Tibial artery (tissue), 4 donors: ENCODE measurements around the gene MOCS2.

Experiments
- DNase-seq, 2 donors: peaks; one replicate each; pipeline ENCODE4 v3.0.0-alpha.2; 2019
- H3K27ac ChIP-seq, 2 donors: fragments of 200-600 bp; sonication (generic) in 1 of 2; 1 replicate in 1 of 2; 2 replicates in 1 of 2; pipeline ENCODE4 v1.5.1; 2018 to 2019; ENCODE audit warnings: mild to moderate bottlenecking in 1 of 2
- H3K27me3 ChIP-seq, 2 donors: fragments of 200-600 bp; sonication (generic) in 1 of 2; one replicate each; pipeline versions ENCODE4 v1.5.1 to v1.6.0; 2016 to 2019
- H3K36me3 ChIP-seq, 3 donors: fragments of 200-600 bp; sonication (generic) in 2 of 3; one replicate each; pipeline ENCODE4 v1.5.1; 2016 to 2019; ENCODE audit warnings: mild to moderate bottlenecking in 2 of 3
- H3K4me1 ChIP-seq, 4 donors: fragments of 200-600 bp; sonication (generic) in 2 of 4; 1 replicate in 3 of 4; 2 replicates in 1 of 4; pipeline ENCODE4 v1.5.1; 2016 to 2019
- H3K4me3 ChIP-seq, 2 donors: fragments of 200-600 bp; sonication (generic) in 1 of 2; 1 replicate in 1 of 2; 2 replicates in 1 of 2; pipeline ENCODE4 v1.5.1; 2018 to 2019; ENCODE audit warnings: mild to moderate bottlenecking in 2 of 2
- H3K9me3 ChIP-seq, 3 donors: fragments of 200-600 bp; sonication (generic) in 1 of 3; one replicate each; pipeline ENCODE4 v1.5.1; 2016 to 2019
- intact Hi-C: fragments of 100-400 bp; cut with DNase I; formaldehyde crosslinking; loops from one replicate; pipeline ENCODE4 v1.15.0; 2023; ENCODE audit warnings: low total_unique reads
- TF ChIP-seq, protein P1 (sequence below), 2 experiments: fragments of 200-600 bp in 1 of 2; fragments of 450-650 bp in 1 of 2; IDR thresholded peaks; one replicate each; pipeline ENCODE4 v1.5.1; 2017 to 2019; ENCODE audit warnings: antibody characterized with exemption in 2 of 2, mild to moderate bottlenecking in 1 of 2, moderate library complexity in 1 of 2

MOCS2 gene, protein sequence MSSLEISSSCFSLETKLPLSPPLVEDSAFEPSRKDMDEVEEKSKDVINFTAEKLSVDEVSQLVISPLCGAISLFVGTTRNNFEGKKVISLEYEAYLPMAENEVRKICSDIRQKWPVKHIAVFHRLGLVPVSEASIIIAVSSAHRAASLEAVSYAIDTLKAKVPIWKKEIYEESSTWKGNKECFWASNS

GRCh38 chr5:53109443-53110127, at the start of gene MOCS2:
TSS of gene MOCS2 (minus strand) at chr5:53109757. CDS start at chr5:53107174, 2,583 bp downstream.
- peak; percentile 87 to 93 for DNase-seq
- H3K27ac ChIP-seq = peak within 1 kb of the TSS; percentile 79 to 82
- intact Hi-C loops = no loop called here
- H3K9me3 ChIP-seq = no peaks in the 10 kb centered on the region
- TF ChIP-seq, protein P1, sequence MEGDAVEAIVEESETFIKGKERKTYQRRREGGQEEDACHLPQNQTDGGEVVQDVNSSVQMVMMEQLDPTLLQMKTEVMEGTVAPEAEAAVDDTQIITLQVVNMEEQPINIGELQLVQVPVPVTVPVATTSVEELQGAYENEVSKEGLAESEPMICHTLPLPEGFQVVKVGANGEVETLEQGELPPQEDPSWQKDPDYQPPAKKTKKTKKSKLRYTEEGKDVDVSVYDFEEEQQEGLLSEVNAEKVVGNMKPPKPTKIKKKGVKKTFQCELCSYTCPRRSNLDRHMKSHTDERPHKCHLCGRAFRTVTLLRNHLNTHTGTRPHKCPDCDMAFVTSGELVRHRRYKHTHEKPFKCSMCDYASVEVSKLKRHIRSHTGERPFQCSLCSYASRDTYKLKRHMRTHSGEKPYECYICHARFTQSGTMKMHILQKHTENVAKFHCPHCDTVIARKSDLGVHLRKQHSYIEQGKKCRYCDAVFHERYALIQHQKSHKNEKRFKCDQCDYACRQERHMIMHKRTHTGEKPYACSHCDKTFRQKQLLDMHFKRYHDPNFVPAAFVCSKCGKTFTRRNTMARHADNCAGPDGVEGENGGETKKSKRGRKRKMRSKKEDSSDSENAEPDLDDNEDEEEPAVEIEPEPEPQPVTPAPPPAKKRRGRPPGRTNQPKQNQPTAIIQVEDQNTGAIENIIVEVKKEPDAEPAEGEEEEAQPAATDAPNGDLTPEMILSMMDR (IDR thresholded peaks at IDR 0.05) = no peak
- H3K27me3 ChIP-seq = no peaks in the 10 kb centered on the region
- H3K4me3 ChIP-seq = peak within 1 kb of the TSS; percentile 72 to 84
- H3K4me1 ChIP-seq = peaks cover 0 to 33% (median 11%) of the 10 kb centered on the region in 4 donors
- H3K36me3 ChIP-seq = peaks cover 0 to 7% (median 5%) of the 10 kb centered on the region in 3 donors

DNA sequence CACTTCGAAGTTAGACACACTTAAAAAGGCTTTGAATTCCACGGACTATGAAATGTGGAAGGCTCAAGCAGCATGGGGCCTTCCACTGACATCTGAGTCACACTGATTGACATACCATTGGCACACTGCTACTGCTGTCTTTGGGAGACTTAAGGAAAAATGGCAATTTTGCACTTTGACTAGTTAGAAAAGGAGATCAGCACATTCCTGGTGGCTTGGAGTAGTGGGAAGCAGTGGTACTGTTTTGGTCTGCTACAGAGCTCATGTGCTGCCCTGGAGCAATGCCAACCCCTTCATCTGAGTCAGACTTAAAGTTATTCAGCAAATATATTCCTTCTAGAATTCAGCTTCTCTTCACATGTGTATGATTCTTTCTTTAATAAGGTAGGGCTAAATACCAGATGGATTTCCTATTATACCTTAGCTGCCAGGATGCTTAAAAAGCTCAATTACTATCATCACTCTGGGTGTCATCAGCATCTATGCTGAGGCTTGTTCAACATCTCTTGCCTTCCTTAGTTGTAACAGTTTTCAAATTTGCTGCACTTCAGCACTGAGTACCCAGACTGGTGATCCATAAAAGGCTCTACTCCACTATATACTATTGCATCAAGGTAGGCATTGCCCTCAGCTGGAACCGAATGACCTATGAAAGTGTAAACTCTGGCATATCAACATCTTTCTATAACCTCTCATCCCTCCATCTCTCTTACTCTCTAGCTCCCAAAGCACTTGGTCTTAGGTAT, 42.3 kb upstream of the MOCS2 start:
- H3K4me1 ChIP-seq = peaks cover 0 to 6% (median 2%) of the 10 kb centered on the region in 4 donors
- no peak overlapping the region for H3K27ac ChIP-seq
- no peak overlapping the region for H3K4me3 ChIP-seq
- no peaks in the 10 kb centered on the region for H3K27me3 ChIP-seq
- peak; percentile 61 to 76 for DNase-seq
- TF ChIP-seq, protein P1 (IDR thresholded peaks at IDR 0.05) = no peak
- no peaks in the 10 kb centered on the region for H3K9me3 ChIP-seq
- H3K36me3 ChIP-seq = no peaks in the 10 kb centered on the region
- intact Hi-C loops = no loop called here

- Histone ChIP-seq H3K36me3 (no peaks in the 10 kb centered on the region), H3K9me3 (no peaks in the 10 kb centered on the region), H3K27ac (no peak overlapping the region), H3K27me3 (no peaks in the 10 kb centered on the region), H3K4me3 (no peak overlapping the region), H3K4me1 (no peaks in the 10 kb centered on the region)
- intact Hi-C loops = no loop called here
- TF ChIP-seq, protein P1 (IDR thresholded peaks at IDR 0.05) = no peak
- no peak for DNase-seq
Measured at GRCh38 chr5:53133020-53133419, 23.5 kb upstream of the MOCS2 start.

- Histone ChIP-seq H3K27me3 (no peaks in the 10 kb centered on the region), H3K36me3 (no peaks in the 10 kb centered on the region), H3K9me3 (no peaks in the 10 kb centered on the region), H3K4me3 (no peak overlapping the region), H3K27ac (no peak overlapping the region), H3K4me1 (no peaks in the 10 kb centered on the region)
- no peak for DNase-seq
- intact Hi-C loops = no loop called here
- TF ChIP-seq, protein P1 (IDR thresholded peaks at IDR 0.05) = no peak
Measured at GRCh38 chr5:53130266-53130665, 20.7 kb upstream of the MOCS2 start.

DNA sequence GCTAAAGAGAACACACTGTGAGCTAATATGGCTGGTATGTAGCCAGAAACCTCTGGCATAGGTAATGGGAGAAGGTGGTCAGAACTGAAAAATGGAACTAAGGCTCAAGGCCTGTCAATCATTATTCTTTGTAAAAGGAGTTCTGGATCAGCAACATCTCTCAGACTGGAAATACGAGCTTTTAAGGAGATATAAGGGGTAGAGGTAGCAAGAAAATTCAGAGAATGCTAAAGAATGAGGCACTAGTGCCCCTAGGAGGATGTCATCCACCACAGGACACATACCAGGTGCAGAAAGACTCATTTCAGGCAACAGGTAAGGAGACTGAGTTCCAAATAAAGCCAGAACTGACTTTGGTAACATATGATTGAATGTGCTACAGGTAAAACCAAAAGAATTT, 18.9 kb upstream of the MOCS2 start:
- intact Hi-C loops = no loop called here
- no peak overlapping the region for H3K4me3 ChIP-seq
- no peak overlapping the region for H3K27ac ChIP-seq
- no peak for DNase-seq
- no peaks in the 10 kb centered on the region for H3K4me1 ChIP-seq
- H3K36me3 ChIP-seq = no peaks in the 10 kb centered on the region
- no peaks in the 10 kb centered on the region for H3K27me3 ChIP-seq
- TF ChIP-seq, protein P1 (IDR thresholded peaks at IDR 0.05) = no peak
- H3K9me3 ChIP-seq = no peaks in the 10 kb centered on the region
